Stimulated activated CD4-positive, alpha-beta T cell treated with anti-CD3 and anti-CD28 coated beads, Interleukin-4, amount 100 ng/mL, for 48 hours (primary cell): ENCODE results near the gene HINT3.
"Not testable (repeated sequence)": the region's sequence is repeated elsewhere in the genome, so short reads cannot be mapped to it uniquely, and the experiment has no call there.

ENCODE experiments used
- DNase-seq, 2 donors: peaks; one replicate each; pipeline ENCODE4 v3.0.0-alpha.2; 2020; ENCODE audit warnings: low read depth in 2 of 2

Gene HINT3

GRCh38 chr6:125940247-125941041, 16.1 kb upstream of the HINT3 start:
- DNase-seq: no peak

- DNase-seq: no peak
Measured at GRCh38 chr6:125942672-125943527, 13.7 kb upstream of the HINT3 start.

GRCh38 chr6:125943528-125944433, 12.8 kb upstream of the HINT3 start:
- no peak for DNase-seq

- DNase-seq: no peak
Measured at GRCh38 chr6:125944434-125944816, 12.1 kb upstream of the HINT3 start.

- DNase-seq: no peak
Measured at GRCh38 chr6:125944896-125945295, 11.7 kb upstream of the HINT3 start.

GRCh38 chr6:125945378-125946141, 11.0 kb upstream of the HINT3 start:
- no peak for DNase-seq

- no peak for DNase-seq
Measured at GRCh38 chr6:125947615-125948014, 9.0 kb upstream of the HINT3 start.

- no peak for DNase-seq
Measured at GRCh38 chr6:125948455-125948854, 8.1 kb upstream of the HINT3 start.

GRCh38 chr6:125949069-125949468, 7.5 kb upstream of the HINT3 start:
- DNase-seq: no peak

GRCh38 chr6:125950293-125950692, 6.3 kb upstream of the HINT3 start:
- no peak for DNase-seq

- DNase-seq: not testable (repeated sequence)
Measured at GRCh38 chr6:125950716-125951115, 5.9 kb upstream of the HINT3 start.

- no peak for DNase-seq
Measured at GRCh38 chr6:125951323-125951722, 5.2 kb upstream of the HINT3 start.

- DNase-seq: peak in 1 of 2 donors; percentile 16
Measured at GRCh38 chr6:125952764-125953501, 3.6 kb upstream of the HINT3 start.

- DNase-seq: no peak
Measured at GRCh38 chr6:125953502-125953875, 3.1 kb upstream of the HINT3 start.

- no peak for DNase-seq
Measured at GRCh38 chr6:125954735-125955339, 1.7 kb upstream of the HINT3 start.

GRCh38 chr6:125955973-125956372, 597 bp upstream of the HINT3 start:
- DNase-seq: no peak

- DNase-seq: no peak
Measured at GRCh38 chr6:125957391-125957693, 772 bp downstream of the HINT3 start.

GRCh38 chr6:125957845-125958244, 1.3 kb downstream of the HINT3 start:
- no peak for DNase-seq

- DNase-seq: no peak
Measured at GRCh38 chr6:125959041-125959440, 2.5 kb downstream of the HINT3 start.

- no peak for DNase-seq
Measured at GRCh38 chr6:125961117-125961516, 4.5 kb downstream of the HINT3 start.
